Islet of Langerhans (tissue), 1 donor: ENCODE data around the gene TBC1D3.
"Not testable (repeated sequence)": the region's sequence is repeated elsewhere in the genome, so short reads cannot be mapped to it uniquely, and the experiment has no call there.

Experiments used
- FAIRE-seq: peaks from one replicate; lab custom pipeline; 2011; peaks lifted over from hg19 to GRCh38; lab: Jason Lieb, UNC

Gene TBC1D3

GRCh38 chr17:38192455-38192854 lies at the start of gene TBC1D3:
Gene TBC1D3 (minus strand): TSS chr17:38192555. CDS start chr17:38191029, 1,526 bp downstream.
- FAIRE-seq: not testable (repeated sequence)

DNA sequence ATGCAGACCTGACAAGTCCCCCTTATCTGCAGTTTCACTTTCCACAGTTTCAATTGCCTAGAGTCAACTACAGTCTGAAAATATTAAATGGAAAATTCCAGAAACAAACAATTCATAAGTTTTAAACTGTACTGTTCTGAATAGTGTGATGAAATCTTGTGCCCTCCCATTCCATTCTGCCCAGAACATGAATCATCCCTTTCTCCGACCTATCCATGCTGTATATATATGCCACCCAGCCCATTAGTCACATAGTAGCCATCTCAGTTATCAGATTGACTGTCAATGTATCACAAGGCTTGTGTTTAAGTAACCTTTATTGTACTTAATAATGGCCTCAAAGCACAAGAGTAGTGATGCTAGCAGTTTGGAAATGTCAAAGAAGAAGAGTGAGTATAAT lies 40.4 kb upstream of the TBC1D3 start:
- not testable (repeated sequence) for FAIRE-seq

- not testable (repeated sequence) for FAIRE-seq
Observed at GRCh38 chr17:38225844-38226495, 33.6 kb upstream of the TBC1D3 start.

- FAIRE-seq: not testable (repeated sequence)
Observed at GRCh38 chr17:38220867-38221266, 28.5 kb upstream of the TBC1D3 start.

DNA sequence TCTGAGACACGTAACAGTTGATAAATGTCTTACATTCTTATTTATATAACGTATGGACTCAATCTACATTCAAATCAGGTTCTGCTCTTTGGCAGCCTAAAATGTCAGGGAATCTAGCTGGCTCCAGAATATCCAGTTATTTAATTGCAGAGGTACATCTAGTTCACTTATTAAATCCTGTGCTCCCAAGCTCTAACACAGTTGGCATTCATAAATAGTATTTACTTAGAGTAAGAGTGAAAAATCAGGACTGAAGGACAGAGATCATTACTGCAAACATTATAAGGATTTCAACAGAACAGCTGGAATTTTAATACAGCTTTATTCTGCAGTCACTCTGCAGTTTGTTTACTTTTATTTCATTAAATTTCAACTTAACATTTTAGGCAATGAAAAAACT lies 7.9 kb upstream of the TBC1D3 start:
- not testable (repeated sequence) for FAIRE-seq

- FAIRE-seq: not testable (repeated sequence)
Observed at GRCh38 chr17:38134860-38135259, 57.5 kb downstream of the TBC1D3 start.
